T follicular helper cell (primary cell): ENCODE data around the gene CGB2.

Source experiments
- DNase-seq: peaks from one replicate; pipeline ENCODE4 v3.0.0-alpha.2; 2020; ENCODE audit warnings: low read depth
- total RNA-seq, 2 experiments: gene quantifications; one replicate each; lab custom pipeline; 2026; lab: John Stamatoyannopoulos, UW

The CGB2 gene
- 0 reads per million in 2 experiments for total RNA-seq

DNA sequence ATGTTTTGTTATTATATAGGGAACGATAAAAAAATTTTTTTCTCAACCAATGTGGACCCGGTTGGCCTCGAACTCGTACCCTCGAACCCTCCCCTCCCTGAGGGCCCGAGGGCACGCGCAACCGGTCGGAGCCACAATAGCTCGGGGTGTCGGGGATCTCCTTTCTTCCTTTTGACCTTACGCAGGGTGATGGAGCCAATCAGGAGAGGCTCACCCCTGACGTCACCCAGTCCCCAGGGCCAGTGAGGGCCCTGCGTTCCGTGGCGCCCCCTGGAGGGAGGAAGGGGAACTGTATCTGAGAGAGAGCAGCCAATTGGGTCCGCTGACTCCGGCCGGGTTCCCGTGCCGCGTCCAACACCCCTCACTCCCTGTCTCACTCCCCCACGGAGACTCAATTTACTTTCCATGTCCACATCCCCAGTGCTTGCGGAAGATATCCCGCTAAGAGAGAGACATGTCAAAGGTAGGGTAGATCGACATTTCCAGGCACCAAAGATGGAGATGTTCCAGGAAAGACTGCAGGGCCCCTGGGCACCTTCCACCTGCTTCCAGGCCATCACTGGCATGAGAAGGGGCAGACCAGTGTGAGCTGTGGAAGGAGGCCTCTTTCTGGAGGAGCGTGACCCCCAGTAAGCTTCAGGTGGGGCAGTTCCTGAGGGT, at the start of gene CGB2:
Gene CGB2, plus strand, starts transcription at position 249 of the 660 bp plus-strand sequence. Its CDS starts 206 bp downstream, at position 455.
- peak; percentile 30 for DNase-seq

DNA sequence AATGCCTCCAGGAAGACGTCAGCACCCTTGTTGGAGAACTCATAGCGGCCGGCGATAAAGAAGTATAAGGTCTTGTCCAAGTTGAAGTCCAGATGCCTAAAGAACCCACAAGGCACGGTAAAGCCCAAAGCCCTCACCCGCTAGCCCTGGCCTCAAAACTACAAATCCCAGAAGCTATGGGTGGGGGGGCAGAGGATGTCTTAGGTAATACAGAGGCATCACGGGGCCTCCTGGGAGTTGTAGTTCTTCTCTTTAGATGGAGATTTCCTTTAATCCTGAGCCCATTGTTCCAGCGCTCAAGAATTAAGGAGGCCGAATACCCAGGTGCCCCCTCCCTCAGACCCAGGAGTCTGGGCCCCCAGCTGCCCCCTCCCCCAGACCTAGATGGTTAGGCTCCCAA, 49.4 kb upstream of the CGB2 start:
- no peak for DNase-seq

DNA sequence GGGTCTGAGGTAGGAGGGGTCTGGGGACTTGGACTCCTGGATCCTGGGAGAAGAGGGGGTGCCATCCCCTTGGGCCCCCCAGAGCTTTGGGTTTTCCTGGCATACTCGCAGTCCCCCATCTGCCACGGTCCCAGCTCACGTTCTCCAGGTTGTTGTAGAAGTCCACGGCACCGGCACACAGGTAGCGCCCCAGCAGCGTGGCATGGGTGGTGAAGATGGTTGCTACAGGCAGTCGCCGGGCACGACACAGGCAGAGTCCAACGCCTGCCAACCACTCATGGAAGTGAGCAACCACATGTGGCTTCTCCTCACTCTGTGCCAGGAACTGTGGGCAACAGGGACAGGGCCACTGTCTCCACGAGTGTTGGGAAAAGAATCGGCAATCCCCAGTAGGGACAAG, 46.0 kb upstream of the CGB2 start:
- no peak for DNase-seq

DNA sequence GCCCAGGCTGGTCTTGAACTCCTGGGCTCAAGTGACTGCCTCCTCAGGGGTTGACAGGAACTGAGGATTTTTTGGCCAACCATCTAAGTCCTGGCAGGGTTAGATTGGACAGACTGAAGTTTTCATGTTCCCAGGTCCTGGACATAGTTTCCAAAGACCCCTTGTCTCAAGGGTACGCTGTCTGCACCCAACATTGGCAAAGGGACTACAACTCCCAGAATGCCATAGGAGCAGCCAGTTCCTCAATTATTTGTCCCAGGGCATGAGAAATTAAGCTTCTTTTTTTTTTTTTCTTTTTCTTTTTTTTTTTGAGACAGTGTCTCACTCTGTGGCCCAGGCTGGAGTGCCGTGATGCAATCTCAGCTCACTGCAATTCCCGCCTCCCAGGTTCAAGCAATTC, 45.5 kb upstream of the CGB2 start:
- DNase-seq: no peak

DNA sequence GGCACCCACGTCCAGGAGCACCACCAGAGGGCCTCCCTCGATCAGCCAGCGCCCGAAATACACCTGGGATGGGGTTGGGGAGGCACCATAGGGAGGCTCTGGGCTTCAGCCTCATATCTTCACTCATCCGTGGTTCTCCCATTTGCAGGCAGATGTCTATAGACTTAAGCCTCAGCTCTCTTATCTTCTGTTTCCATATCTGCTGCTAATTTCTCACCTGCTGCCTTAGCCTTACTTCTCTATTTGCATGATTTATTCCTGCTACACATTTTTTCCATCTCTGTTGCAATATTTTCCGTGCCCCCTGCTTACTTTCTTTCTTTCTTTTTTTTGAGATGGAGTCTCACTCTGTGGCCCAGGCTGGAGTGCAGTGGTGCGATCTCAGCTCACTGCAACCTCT, 44.4 kb upstream of the CGB2 start:
- no peak for DNase-seq

DNA sequence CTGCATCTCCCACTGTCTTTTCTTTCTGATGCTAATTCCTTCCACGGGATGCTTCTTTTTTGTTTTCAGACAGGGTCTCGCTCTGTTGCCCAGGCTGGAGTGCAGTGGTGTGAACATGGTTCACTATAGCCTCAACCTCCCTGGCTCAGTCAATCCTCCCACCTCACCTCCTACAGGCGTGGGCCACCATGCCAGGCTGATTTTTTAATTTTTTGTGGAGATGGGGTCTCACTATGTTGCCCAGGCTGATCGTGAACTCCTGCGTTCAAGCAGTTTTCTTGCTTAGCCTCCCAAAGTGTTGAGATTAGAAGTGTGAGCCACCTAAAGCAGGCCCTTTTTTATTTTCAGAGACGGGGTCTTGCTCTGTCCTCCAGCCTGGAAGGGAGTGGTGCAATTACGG, 43.4 kb upstream of the CGB2 start:
- no peak for DNase-seq

DNA sequence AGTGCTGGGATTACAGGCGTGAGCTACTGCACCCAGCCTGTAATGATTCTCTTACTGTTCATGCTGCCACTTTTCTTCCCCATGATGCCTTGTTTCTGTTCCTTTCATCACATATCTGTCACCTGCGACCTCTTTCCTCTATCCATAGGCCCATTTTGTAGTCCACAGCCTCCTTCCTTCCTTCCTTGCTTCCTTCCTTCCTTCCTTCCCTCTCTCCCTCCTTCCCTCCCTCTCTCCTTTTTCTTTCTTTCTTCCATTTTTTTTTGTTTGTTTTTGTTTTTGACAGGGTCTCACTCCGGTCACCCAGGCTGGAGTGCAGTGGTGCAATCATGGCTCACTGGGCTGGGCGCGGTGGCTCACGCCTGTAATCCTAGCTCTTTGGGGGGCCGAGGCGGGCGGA, 42.8 kb upstream of the CGB2 start:
- DNase-seq: no peak

DNA sequence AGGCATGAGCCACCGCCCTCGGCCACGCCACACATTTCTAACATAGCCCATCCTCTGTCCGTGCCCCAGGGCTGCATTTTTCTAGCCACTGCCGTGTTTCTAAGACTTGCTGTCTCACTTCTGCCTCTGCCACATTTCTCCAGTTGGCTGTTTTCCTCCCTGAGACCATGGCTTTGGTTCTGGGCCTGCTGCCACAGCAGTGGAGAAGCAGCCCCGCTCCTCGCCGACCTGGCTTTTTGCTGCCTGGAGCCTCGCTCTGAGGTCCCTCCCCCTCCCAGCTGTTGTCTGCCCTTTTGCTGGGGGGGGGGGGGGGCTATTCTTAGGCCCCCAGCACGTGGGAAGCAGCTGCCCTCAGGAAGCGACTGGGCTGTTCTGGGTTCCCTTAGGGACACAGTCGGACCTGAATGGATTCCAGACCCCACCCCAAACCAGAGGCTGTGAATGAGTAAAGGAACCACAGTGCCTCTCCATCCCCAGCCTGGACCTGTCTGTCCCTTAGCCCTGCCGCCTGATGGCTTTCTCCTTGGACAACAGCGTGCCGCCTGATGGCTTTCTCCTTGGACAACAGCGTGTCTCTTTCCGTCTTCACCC, 41.9 kb upstream of the CGB2 start:
- DNase-seq: no peak

DNA sequence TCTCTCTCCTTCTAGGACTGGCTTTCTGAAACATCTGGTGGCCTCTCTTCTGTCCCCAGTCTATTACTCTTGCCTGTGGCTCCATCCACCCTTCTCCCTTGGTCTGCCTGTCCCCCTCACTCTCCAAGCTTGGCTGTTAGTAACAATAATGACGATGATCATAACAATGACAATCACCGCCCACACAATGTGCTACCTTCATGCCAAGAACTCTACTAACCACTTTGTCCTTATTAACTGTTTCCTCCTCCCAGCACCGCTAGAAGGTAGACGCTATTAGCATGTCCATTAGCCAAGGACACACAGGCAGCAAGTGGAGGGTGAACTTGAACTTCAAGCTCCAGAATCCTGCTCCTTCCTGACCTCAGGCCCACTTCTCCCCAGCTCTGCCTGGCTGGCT, 41.3 kb upstream of the CGB2 start:
- no peak for DNase-seq

DNA sequence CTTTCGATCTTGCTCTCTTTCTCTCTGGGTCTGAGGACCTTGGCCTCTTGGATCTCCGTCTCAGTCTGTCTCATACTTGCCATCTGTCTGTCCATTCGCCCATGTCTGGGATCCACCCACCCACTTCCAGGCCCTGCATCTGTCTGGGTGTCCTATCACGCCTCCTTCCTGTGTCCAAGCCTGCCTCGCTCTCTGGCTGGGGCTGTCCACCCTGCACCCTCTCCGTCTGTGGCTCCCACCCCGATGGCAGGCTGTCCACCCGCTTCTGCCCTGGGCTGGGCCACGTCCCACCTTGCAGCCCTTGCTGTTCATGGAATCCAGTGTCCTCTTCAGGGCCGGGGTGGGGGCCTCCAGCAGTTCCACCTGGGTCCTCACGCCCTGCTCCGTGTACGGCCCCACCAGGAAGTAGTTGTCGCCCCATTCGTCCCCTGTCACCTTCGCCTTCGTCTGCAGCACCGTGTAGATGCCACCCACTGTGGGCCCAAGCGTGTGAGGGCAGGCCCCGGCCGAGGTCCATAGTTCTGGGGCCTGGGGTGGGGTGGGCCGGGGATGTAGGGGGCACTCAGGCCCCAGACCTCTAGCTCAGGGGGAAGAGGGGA, 40.6 kb upstream of the CGB2 start:
- DNase-seq: no peak

DNA sequence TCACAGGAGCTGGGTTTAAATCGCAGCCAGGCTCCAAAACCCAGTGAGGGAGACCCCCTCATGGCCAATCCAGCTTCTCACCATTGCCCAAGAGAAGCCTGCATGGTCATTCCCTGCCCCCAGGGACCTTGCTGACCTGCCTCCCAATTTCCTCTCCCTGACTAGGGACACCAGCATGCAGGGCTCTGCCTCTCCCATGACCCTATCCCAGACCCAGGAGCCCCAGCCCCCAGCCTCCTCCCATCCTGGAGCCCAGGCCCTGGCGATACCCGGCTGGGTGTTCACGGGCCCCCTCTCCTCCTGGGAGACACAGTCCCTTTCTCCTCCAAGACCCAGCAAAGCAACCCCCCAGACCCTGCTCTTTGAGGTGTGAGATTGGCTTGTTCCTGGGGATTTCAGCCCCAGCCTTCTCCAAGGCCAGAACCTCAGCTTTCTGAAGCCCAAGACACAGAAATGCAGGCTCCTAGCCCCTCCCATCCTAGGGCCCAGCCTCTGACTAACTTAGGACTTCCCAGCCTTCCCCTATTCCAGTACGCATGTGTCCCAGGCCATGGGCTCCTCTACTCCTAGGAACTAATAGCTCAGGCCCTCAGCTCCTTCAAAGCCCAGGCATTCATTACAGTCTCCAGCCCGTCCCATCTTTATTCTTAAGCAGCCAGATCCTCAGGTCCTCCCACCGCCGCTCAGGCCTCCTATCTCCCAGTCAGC, 39.7 kb upstream of the CGB2 start:
- no peak for DNase-seq

DNA sequence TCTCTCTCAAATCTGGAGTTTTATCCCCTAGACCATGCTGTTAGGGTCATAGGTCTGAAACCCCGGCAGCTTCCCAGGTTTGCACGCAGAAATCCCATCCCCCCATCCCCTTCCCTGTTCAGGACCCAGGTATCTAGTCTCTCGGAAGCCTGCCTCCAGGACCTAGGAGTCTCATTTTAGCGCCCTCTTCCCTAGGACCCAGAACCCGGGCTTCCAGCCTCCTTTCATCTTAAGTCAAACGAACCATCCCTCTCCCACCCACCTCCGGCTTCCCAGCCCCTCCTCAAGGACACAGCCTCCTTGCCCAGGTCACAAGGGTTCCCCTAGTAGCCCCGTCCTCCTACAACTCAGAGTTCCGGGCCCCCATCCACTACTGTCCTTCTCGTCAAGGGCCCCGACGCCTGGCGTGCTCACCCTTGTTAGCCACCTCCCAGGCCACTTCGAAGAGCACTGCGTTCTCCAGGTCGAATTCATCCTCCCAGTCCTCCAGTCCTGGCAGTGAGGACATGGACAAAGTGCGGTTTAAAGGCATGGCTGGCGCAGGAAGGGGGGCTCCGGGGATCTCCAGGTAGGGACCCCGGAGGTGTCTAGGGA, 39.0 kb upstream of the CGB2 start:
- no peak for DNase-seq

DNA sequence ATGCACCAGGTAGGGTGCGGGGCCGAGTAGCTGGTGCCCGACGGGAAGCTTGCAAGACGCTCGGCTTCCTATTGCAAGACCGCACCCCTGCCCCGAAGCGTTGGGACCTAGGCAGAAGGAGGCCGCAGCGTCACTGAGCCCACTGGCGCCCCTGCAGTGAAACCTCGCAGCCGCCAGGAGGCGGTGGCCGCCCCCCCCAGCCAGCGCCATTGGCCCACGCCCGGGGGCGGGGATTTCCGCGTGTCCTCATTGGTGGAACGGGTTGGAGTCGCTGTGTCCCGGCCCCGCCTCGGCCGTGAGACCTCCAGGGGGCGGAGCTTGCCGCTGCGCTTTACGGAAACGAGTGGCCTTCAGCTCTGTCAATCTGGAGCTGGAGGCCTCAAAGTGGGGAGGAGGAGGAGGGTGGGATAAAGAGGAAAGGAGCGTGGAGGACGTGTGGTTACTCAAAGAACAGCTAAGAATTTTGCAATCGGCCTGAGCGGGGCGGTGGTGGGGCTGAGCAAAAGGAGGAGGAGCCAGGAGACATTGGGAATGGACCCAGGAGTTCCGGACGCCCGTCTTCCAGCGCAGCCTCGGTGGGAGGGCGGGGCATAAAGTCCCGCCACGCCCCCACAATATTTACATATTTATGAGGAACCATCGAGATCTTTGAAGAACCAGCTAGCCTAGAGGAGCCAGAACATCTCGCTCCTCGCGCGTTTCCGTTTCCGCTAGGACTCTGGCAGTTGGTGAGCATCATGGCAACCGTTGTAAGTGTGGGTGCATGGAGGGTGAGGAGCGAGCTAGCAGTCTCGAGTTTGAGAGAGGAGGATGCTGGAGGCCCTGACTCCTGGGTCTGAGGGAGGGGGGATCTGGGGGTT, 38.3 kb upstream of the CGB2 start, which contains the start of the genes GYS1 and RUVBL2:
Gene GYS1, minus strand, starts transcription at position 135 of the 860 bp plus-strand sequence. CDS start 197 bp downstream, outside the sequence.
Gene RUVBL2, plus strand, starts transcription at position 713 of the 860 bp plus-strand sequence. Its CDS starts 25 bp downstream, at position 738.
- peak; percentile 99 for DNase-seq

DNA sequence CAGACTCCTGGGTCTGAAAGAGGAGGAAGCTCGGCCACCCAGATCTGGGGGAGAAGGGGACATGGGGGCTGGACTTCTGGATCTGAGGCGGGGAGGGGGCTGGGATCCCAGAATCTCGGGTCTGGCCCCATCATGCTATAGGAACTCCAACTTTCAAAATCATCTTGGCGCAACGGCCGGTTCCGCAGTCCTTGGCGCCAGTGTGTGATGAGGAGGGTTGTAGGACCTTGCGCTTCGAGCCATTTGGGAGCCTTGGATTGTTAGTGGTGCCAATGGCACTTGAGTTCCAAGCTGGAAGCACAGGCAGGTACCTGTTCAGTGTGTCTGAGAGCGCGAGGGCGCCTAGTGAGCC, 37.7 kb upstream of the CGB2 start:
- no peak for DNase-seq

DNA sequence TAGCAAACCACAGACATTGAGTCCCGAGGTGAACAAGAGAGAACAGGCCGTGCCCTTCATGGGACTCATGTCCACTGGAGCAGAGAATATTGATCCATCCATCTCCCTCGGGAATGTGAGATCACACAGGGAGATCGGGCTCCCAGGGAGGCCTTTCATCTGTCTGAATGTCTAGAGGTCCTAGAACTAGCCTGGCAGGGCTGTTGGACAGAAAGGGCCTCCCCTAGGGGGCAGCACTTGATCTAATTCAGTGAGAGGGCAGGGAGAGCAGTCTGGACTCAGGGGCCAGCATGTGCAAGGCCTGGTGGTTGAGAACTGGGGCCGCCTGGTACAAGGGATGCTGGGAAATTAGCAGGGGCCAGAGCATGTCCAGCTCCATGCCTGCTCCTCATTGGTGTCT, 33.7 kb upstream of the CGB2 start:
- peak; percentile 15 for DNase-seq

DNA sequence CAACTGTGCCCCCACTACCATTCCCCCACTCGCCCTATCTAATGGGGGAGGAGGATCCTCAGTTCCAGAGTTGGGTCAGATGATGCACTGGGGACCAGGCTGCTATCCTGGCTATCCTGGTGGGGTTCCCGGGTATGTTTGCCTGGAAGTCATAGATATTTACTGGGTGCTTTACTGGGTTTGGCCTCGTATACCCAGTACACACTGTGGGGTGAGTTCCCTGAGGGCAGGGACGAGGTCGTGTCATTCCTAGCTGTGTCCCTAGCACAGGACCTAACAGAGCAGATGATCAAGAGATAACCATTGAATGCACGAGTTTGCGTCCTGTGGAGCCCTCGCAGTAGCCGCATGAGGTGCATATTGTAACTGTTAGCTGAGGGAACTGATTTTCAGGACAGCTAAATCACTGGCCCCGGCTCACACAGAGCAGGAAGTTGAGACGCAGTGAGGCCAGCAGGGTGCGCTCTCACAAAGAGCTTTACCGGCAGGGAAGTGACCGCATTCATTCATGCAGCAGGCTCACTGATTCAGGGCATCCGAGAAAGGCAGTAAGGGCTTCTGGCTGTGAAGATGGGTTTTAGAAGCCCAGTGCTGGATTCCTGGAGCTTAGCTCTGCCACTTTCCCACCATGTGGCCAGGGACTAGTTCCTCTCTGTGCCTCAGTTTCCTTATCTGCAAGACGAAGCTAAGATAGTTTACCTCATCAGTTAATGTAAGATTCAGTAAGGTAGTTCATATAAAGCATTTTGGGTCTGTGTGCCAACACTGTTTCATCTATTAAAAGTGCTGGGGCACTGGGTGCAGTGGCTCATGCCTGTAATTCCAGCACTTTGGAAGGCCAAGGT, 32.0 kb upstream of the CGB2 start:
- DNase-seq: peak; percentile 55

DNA sequence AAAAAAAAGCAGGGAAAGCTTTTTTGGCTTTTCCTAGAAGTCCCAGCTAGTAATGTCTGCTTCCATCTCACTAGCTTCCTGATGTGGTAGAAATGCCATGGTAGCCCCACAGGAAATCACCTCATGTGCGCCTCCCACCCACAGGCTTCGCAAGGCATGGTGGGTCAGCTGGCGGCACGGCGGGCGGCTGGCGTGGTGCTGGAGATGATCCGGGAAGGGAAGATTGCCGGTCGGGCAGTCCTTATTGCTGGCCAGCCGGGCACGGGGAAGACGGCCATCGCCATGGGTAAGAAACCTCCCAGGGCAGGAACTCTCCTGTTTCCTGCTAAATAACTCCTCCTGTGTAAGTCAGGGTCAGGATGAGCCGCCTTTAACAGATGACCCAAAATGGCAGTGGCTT, 27.6 kb upstream of the CGB2 start:
- no peak for DNase-seq

DNA sequence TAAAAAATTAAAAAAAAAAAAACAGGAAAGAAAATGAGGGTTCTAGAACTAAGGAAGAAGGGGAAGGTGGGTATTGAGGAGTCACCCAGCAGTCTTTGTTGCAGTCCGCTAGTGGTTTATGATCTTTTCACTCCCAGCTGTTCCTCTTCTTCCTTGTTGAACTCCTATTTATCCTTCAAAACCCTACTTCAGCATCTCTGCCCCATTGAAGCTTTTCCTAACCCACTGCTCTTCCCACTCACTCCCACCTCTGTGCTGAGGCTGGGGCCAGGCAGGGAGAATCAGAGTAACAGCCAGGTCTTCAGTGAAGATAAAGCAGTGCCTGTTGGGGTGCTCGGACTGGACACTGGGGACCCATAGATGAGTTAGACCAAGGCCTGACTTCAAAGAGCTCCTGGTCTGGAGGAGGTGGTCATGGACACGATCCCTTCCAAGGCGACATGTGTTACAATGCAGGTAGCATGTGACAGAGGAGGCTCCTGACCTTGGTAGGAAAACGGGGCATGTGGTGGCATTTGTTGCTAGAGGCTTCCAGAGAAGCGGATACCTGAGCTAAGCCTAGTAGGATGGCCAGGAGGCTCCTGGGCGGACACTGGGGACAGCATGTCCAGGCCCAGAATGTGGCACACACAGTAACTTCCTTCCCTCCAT, 26.6 kb upstream of the CGB2 start:
- DNase-seq: no peak

DNA sequence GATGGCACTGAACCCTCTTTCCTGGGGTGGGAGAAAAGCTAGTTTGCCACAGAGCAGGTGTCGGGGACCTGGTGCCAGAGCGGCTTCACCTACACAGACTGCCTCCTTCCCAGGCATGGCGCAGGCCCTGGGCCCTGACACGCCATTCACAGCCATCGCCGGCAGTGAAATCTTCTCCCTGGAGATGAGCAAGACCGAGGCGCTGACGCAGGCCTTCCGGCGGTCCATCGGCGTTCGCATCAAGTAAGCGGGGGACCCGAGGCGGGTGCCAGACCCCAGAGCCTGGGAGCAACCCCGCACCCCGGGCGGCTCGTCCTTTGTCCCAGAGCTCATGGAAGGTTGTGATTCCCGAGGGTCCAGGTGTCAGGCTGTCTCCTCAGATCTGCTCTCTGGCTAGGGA, 24.8 kb upstream of the CGB2 start:
- DNase-seq: no peak

DNA sequence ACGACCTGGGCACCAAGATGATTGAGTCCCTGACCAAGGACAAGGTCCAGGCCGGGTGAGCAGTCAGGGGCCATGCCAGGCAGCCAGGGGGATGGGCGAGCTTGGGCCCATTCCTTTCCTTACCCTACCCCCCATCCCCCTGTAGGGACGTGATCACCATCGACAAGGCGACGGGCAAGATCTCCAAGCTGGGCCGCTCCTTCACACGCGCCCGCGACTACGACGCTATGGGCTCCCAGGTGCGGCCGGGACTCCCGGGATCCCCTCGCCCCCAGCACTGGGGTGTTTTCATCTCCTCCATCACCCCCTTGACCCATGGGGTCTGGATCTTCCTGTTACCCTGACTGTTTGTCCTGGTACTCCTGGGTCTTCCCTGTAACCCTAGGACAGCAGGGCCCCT, 21.9 kb upstream of the CGB2 start:
- DNase-seq: no peak
